Measurements from ENCODE around the gene TRNT1. TPM values are rescaled to one million over a fixed set of nuclear protein-coding genes. Genes with fewer than 3 reads are reported as not detected.

Gene TRNT1
- total RNA-seq, 3 donors from 2014 or later, result 21.5 to 25.1 (median 24.3) TPM

DNA sequence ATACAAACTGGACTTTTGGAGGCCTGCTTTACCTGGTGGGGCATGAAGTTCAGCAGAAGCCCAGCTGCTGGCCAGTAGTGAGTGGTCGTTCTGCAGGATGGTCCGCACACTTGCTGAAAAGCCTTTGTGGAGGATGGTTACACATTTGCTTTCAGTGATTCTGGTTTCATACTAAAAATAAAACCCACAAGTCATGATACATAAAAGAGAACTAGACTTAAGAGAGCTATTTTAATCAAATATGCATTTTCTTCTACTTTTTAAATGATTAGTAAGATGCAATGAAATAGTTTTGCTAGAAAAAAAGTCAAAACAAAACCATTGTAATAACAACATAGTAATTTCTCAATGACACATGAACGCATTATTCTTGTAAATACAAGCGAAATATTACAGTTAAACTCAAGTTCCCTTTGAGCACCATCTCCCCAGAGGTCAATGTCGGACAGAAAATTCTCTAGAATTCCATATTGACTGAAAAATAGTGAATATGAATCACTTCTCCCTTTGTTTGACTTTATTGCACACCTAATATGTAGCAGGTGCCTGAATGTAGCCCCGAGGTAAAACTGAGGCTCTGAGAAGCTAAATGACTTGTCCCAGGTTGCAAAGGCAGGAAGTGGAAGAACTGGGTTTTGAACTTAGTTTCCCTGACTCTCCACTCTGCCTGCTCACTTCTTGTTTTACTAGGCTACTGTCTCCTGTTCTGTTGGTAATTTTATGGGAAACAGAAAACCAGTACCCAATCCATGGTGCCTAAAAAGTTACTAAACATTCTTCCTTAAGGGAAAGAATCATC lies 24.9 kb upstream of the TRNT1 start:
- Histone ChIP-seq H3K4me1 (ENCODE audit: low read depth) (no peaks in the 10 kb centered on the region), H3K9me3 (no peaks in the 10 kb centered on the region), H3K36me3 (ENCODE audit: low read depth) (no peaks in the 10 kb centered on the region), H3K4me3 (no peak overlapping the region)
- TF ChIP-seq, protein P1, sequence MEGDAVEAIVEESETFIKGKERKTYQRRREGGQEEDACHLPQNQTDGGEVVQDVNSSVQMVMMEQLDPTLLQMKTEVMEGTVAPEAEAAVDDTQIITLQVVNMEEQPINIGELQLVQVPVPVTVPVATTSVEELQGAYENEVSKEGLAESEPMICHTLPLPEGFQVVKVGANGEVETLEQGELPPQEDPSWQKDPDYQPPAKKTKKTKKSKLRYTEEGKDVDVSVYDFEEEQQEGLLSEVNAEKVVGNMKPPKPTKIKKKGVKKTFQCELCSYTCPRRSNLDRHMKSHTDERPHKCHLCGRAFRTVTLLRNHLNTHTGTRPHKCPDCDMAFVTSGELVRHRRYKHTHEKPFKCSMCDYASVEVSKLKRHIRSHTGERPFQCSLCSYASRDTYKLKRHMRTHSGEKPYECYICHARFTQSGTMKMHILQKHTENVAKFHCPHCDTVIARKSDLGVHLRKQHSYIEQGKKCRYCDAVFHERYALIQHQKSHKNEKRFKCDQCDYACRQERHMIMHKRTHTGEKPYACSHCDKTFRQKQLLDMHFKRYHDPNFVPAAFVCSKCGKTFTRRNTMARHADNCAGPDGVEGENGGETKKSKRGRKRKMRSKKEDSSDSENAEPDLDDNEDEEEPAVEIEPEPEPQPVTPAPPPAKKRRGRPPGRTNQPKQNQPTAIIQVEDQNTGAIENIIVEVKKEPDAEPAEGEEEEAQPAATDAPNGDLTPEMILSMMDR (IDR thresholded peaks at IDR 0.05), result no peak
- ATAC-seq, result no peak
- DNase-seq, result no peak
- intact Hi-C loops (cut with DNase I, micrococcal nuclease), result no loop called here

DNA sequence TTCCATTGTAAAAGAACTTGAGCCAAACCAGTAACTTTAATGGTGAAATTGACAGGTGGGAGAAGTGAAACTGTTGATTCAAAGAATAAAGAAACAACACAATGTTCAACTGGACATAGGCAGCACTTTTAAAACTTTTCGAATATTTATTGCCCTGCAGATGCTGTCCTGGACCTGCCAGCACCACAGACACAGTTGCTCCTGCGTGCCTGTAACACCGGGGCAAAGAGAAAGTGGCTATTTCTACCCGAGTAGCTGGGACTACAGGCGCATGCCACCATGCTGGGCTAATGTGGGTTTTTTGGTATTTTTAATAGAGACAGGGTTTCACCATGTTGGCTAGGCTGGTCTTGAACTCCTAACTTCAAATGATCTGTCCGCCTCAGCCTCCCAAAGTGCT lies 24.0 kb upstream of the TRNT1 start:
- TF ChIP-seq, protein P1 (IDR thresholded peaks at IDR 0.05), result no peak
- no peak for DNase-seq
- intact Hi-C loops (cut with DNase I, micrococcal nuclease), result no loop called here
- Histone ChIP-seq H3K9me3 (no peaks in the 10 kb centered on the region), H3K4me1 (ENCODE audit: low read depth) (no peaks in the 10 kb centered on the region), H3K36me3 (ENCODE audit: low read depth) (no peaks in the 10 kb centered on the region), H3K4me3 (no peak overlapping the region)
- no peak for ATAC-seq

DNA sequence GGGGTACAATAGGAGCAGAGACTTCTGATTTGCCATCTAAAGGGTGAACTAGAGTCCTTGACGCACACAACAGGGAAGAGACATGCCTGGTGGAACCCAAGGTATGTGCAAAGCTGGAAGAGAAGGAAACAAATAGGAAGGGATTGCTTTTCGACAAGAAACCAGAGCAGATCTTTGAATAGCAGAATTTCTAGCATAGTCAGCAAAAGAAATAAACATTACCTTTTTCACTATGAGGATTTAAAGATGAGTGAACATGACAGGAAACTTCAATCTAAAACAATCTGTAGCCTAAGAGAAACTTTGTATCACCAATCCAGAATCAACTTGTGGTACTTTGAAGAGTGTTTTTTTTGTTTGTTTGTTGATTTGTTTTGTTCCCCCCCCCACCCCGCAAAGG lies 21.5 kb upstream of the TRNT1 start:
- Histone ChIP-seq H3K36me3 (ENCODE audit: low read depth) (no peaks in the 10 kb centered on the region), H3K4me1 (ENCODE audit: low read depth) (no peaks in the 10 kb centered on the region), H3K4me3 (no peak overlapping the region), H3K9me3 (no peaks in the 10 kb centered on the region)
- intact Hi-C loops (cut with DNase I, micrococcal nuclease), result no loop called here
- TF ChIP-seq, protein P1 (IDR thresholded peaks at IDR 0.05), result no peak
- ATAC-seq, result no peak
- DNase-seq, result no peak

DNA sequence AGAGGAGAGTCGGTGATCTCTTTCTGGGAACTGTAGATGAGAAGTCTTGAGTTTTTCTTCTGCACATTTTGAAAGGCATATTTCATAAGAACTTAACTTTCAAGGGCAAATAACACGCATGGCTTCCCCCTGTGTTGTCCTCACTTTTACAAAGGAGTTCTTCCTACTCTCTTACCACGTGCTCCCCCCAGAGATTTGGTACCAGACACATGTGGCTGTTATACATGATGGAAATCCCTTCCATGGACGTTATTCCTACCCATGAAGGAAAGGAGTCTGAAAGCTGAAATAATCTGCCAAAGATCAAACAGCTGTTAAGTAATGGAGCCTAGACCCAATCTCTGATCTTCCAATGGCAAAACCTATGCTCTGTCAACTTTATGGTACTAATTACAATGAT lies 20.9 kb upstream of the TRNT1 start:
- TF ChIP-seq, protein P1 (IDR thresholded peaks at IDR 0.05), result no peak
- intact Hi-C loops (cut with DNase I, micrococcal nuclease), result no loop called here
- Histone ChIP-seq H3K36me3 (ENCODE audit: low read depth) (no peaks in the 10 kb centered on the region), H3K9me3 (no peaks in the 10 kb centered on the region), H3K4me1 (ENCODE audit: low read depth) (no peaks in the 10 kb centered on the region), H3K4me3 (no peak overlapping the region)
- no peak for ATAC-seq
- no peak for DNase-seq

DNA sequence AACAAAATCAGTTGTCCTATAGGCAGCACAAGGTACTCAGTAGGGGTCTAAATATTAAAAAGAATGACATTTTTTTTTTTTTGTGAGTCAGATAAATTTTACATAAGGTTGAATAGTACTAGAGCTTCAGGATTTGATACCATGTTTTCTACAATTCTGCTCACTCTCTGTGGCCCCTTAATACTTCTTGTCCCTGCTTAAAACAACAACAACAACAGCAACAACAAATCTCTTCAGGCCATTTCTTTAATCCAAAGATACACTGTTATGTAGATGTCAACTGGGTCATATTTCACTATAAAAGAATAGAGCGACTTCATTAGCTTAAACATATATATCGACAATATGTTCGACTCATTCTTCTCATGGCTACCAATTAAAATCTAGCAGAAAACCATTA lies 19.6 kb upstream of the TRNT1 start:
- H3K9me3 ChIP-seq, result no peaks in the 10 kb centered on the region
- TF ChIP-seq, protein P1 (IDR thresholded peaks at IDR 0.05), result no peak
- no peak overlapping the region for H3K4me3 ChIP-seq
- ATAC-seq (no peak), DNase-seq (no peak)
- intact Hi-C loops (cut with DNase I, micrococcal nuclease), result no loop called here
- H3K4me1 ChIP-seq (ENCODE audit: low read depth), result no peaks in the 10 kb centered on the region
- H3K36me3 ChIP-seq (ENCODE audit: low read depth), result no peaks in the 10 kb centered on the region

Measured in mucosa of descending colon (tissue), 3 donors.